ENCODE measurements around the gene TPRG1L. TPM values are rescaled to one million over a fixed set of nuclear protein-coding genes. Genes with fewer than 3 reads are reported as not detected.

The TPRG1L gene
- total RNA-seq, 2 experiments from 2014 or later: 6.7 to 7.2 TPM

DNA sequence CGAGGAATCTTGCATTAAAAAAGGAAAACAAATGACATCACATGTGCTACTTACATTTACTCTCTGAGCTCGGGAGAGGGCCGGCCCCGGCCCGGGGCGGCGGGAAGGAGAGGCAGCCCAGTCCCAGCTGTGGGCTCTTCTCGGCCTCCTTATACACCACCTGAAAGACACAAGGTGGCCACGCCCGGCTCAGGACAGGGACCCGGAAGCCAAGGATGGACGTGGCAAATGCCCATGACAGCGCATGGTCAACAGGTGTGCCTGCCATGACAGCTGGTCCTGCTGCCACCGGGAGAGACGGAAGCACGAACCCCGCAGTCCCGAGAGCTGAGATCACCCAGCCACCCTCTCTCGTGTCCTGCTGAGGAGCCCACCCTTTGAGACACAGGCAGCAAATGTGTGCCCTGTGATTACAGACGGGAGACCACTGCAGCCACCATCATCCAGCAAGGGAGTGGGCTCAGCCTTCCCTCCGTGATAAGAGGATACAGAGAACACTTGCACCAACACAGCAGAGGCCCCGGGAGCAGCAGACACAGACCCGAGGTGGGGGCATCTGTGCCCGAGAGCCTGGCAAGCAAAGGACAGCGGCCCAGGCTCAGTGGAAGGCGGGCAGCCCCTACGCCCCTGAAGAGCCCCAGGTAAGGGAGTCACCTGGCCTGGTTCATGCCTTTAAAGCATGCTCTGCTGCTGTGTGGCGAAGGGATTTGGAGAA, 8.7 kb downstream of the TPRG1L start:
- no peak for DNase-seq
- no peak for ATAC-seq
- H3K4me3 Mint-ChIP-seq: no peak overlapping the region
- CTCF ChIA-PET: no interaction called here
- intact Hi-C loops (cut with DNase I, micrococcal nuclease): no loop called here
- H3K27ac Mint-ChIP-seq: no peak overlapping the region
- no peaks in the 10 kb centered on the region for H3K4me1 Mint-ChIP-seq
- H3K27me3 Mint-ChIP-seq: no peaks in the 10 kb centered on the region
- POLR2A ChIA-PET: no interaction called here
- H3K36me3 Mint-ChIP-seq (ENCODE audit: low read depth): peaks cover 11% of the 10 kb centered on the region
- no peaks in the 10 kb centered on the region for H3K9me3 Mint-ChIP-seq (ENCODE audit: low read depth)

DNA sequence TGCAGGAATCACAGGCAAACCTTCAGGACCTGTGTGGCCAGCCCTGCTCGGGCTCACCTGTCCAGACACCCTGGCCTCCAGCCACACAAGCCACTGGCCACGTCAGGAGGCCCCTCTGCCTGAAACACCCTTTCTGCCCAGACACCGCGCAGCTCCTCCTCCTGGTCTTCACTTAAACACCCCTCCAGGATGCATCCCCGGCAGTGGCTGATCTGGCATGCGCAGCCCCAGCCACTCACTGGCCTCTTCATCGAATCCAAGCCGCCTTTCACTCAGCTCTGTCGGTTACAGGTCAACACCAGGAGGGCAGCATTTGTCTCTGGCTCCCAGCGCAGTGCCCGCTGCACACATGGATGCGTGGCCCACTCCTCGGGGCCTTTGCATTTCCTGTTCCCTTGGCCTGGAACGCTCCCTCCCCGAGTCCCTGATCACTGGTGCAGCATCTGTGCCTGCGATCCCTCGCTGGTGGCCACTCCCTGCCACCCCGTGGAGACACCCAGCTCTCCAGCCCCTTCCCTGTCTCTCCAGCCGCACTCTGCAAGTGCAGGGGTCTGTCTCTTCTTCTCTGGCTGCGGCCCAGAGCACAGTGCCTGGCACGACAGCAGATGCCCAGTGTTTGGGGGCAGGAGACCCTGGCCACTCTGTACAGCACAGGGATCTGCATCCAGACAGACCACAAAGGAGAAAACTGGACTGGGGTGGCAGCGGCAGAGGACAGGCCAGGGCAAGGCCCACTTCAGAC, 9.4 kb downstream of the TPRG1L start:
- Mint-ChIP-seq H3K9me3 (ENCODE audit: low read depth) (no peaks in the 10 kb centered on the region), H3K4me1 (no peaks in the 10 kb centered on the region), H3K36me3 (ENCODE audit: low read depth) (peaks cover 11% of the 10 kb centered on the region), H3K27ac (no peak overlapping the region), H3K4me3 (no peak overlapping the region), H3K27me3 (no peaks in the 10 kb centered on the region)
- ChIA-PET POLR2A (no interaction called here), CTCF (no interaction called here)
- intact Hi-C loops (cut with DNase I, micrococcal nuclease): no loop called here
- DNase-seq (no peak), ATAC-seq (no peak)

DNA sequence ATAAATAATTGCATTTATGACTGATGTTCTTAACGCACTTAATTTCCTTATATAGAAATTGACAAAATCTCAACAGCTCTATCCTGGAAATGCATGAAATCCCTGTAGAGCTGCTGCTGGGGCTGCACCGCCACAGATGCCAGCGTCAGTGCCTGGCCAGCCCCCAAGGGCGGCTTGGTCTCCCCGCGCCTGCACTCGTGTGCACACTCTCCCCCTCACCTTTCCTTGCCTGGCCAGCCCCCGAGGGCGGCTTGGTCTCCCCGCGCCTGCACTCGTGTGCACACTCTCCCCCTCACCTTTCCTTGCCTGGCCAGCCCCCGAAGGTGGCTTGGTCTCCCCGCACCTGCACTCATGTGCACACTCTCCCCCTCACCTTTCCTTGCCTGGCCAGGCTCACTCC, 11.3 kb downstream of the TPRG1L start:
- intact Hi-C loops (cut with DNase I, micrococcal nuclease): no loop called here
- H3K27me3 Mint-ChIP-seq: no peaks in the 10 kb centered on the region
- ATAC-seq (no peak), DNase-seq (no peak)
- H3K36me3 Mint-ChIP-seq (ENCODE audit: low read depth): peaks cover 11% of the 10 kb centered on the region
- ChIA-PET POLR2A (no interaction called here), CTCF (interaction anchor here (1.5 kb wide), 1 partner anchor 16 kb away, joined by 4 read pairs; no protein-coding TSS in a partner anchor)
- no peak overlapping the region for H3K4me3 Mint-ChIP-seq
- no peaks in the 10 kb centered on the region for H3K4me1 Mint-ChIP-seq
- H3K9me3 Mint-ChIP-seq (ENCODE audit: low read depth): no peaks in the 10 kb centered on the region
- H3K27ac Mint-ChIP-seq: no peak overlapping the region

DNA sequence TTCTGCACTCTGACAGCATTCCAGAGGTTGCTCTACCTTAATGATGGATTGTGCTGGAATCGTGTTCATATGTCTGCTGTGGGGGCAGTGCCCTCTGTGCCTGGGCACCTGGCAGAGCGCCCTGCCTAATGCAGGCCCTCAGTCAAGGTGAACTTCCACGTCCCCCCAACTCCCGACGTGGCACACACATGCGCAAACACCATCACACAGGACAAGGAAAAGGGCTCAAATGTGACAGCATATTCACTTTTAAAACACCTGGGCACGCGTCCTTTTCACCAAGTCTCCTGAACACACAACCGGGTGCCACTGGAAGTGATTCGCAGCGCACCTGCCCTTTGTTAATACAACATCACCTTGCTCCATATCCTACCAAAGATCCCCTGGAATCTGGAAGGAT, 11.7 kb downstream of the TPRG1L start:
- ATAC-seq (no peak), DNase-seq (no peak)
- Mint-ChIP-seq H3K36me3 (ENCODE audit: low read depth) (peaks cover 11% of the 10 kb centered on the region), H3K4me1 (no peaks in the 10 kb centered on the region), H3K9me3 (ENCODE audit: low read depth) (no peaks in the 10 kb centered on the region), H3K27me3 (no peaks in the 10 kb centered on the region), H3K27ac (no peak overlapping the region), H3K4me3 (no peak overlapping the region)
- intact Hi-C loops (cut with DNase I, micrococcal nuclease): no loop called here
- CTCF ChIA-PET: interaction anchor here (1.5 kb wide), 1 partner anchor 16 kb away, joined by 4 read pairs; no protein-coding TSS in a partner anchor
- POLR2A ChIA-PET: no interaction called here

DNA sequence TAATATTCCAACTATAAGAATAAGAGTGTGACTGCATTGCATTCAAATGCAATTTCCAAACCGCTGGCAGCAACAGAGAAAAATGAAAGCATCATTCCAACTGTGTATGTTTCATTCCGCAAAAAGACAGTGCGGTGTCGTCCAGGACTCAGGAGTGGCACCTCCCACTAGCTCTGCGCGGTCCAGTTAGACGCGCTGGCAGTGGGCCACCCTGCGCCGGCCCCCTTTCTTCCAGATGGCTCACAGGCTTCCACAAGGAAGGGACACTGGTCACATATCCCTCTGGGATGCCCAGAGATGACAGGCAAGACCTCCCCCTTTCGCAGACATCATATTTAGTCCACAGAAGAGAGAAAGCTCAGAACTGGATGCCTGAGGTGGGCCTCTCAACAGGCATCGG, 13.2 kb downstream of the TPRG1L start:
- intact Hi-C loops (cut with DNase I, micrococcal nuclease): no loop called here
- no peaks in the 10 kb centered on the region for H3K4me1 Mint-ChIP-seq
- ChIA-PET POLR2A (no interaction called here), CTCF (interaction anchor here (0.6 kb wide), 1 partner anchor 152 kb away, joined by 4 read pairs; no protein-coding TSS in a partner anchor)
- no peak overlapping the region for H3K4me3 Mint-ChIP-seq
- no peak for ATAC-seq
- H3K27me3 Mint-ChIP-seq: no peaks in the 10 kb centered on the region
- DNase-seq: no peak
- no peak overlapping the region for H3K27ac Mint-ChIP-seq
- H3K36me3 Mint-ChIP-seq (ENCODE audit: low read depth): peaks cover 17% of the 10 kb centered on the region
- H3K9me3 Mint-ChIP-seq (ENCODE audit: low read depth): no peaks in the 10 kb centered on the region

DNA sequence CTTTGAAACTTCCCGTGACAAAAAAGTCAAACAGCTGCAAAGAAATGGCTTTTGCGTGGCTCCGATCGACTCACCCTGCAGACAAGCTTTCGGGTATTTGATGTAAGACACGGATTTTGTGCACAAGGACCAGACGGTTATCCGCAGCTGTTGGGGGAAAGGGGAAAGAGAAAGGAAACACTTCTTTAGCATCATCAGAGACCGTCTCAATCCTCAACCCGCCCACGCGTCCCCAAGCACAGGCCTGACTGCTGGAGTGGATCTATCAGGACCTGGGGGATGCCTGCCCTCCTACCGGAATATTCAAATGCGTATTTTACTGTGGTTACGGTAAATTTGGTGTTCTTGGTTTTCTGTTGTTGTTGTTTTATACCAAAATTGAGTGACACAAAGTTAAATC, 13.9 kb downstream of the TPRG1L start:
- ChIA-PET POLR2A (no interaction called here), CTCF (interaction anchor here (0.7 kb wide), 1 partner anchor 51 kb away, joined by 4 read pairs; no protein-coding TSS in a partner anchor)
- intact Hi-C loops (cut with DNase I, micrococcal nuclease): no loop called here
- Mint-ChIP-seq H3K36me3 (ENCODE audit: low read depth) (peaks cover 18% of the 10 kb centered on the region), H3K27me3 (no peaks in the 10 kb centered on the region), H3K27ac (no peak overlapping the region), H3K4me3 (no peak overlapping the region), H3K9me3 (ENCODE audit: low read depth) (no peaks in the 10 kb centered on the region), H3K4me1 (no peaks in the 10 kb centered on the region)
- DNase-seq (no peak), ATAC-seq (no peak)

DNA sequence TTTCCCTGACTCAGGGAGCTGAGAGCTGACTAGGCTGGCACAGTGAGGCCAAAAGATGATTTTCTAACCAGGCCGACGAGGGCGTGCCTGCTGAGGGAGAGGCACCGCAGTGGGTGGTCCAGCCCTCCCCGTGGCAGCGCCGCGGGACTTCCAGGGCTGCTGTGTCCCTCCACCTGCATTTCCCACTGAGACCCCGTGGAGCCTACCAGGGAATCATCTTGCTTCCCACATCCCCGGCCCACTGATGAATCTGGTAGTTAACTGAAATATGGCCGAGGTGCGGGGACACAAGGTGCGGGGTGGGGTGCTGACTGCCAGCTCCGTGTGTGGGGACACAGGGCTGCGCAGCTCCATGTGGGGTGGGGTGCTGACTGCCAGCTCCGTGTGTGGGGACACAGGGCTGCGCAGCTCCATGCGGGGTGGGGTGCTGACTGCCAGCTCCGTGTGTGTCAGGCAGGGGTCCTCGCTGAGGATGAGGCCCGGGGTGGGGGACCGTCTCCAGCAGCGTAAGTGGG, 14.6 kb downstream of the TPRG1L start:
- ChIA-PET POLR2A (interaction anchor here (0.6 kb wide), 1 partner anchor 9 kb away, joined by 3 read pairs; no protein-coding TSS in a partner anchor), CTCF (interaction anchor here (0.7 to 1.0 kb wide), 2 partner anchors 9 to 50 kb away, joined by 3 to 4 read pairs; no protein-coding TSS in a partner anchor)
- no peak overlapping the region for H3K4me3 Mint-ChIP-seq
- DNase-seq (no peak), ATAC-seq (no peak)
- H3K27ac Mint-ChIP-seq: no peak overlapping the region
- H3K9me3 Mint-ChIP-seq (ENCODE audit: low read depth): no peaks in the 10 kb centered on the region
- H3K27me3 Mint-ChIP-seq: no peaks in the 10 kb centered on the region
- peaks cover 18% of the 10 kb centered on the region for H3K36me3 Mint-ChIP-seq (ENCODE audit: low read depth)
- intact Hi-C loops (cut with DNase I, micrococcal nuclease): no loop called here
- no peaks in the 10 kb centered on the region for H3K4me1 Mint-ChIP-seq

DNA sequence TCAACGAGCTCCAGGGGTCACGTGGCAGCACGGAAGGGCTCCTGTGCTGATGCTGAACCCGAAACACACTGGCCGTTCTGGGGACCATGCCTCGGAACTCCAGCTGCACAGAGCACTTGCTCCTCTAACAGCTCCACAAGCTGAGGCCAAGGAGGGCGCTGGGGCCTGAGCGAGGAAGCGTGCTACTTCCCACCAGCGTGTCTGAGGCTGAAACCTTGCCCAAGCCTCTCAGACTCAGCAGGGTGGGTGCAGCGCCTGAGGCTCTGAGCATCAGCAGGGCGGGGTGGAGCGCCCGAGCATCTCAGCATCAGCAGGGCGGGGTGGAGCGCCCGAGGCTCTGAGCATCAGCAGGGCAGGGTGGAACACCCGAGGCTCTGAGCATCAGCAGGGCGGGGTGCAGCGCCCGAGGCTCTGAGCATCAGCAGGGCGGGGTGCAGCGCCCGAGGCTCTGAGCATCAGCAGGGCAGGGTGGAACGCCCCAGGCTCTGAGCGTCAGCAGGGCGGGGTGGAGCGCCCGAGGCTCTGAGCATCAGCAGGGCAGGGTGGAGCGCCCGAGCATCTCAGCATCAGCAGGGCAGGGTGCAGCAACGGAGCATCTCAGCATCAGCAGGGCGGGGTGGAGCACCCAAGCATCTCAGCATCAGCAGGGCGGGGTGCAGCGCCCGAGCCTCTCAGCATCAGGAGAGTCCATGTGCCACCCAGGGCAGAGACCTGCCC, 15.5 kb downstream of the TPRG1L start:
- ChIA-PET POLR2A (no interaction called here), CTCF (interaction anchor here (1.0 kb wide), 1 partner anchor 8 kb away, joined by 3 read pairs; no protein-coding TSS in a partner anchor)
- peaks cover 21% of the 10 kb centered on the region for H3K36me3 Mint-ChIP-seq (ENCODE audit: low read depth)
- no peak overlapping the region for H3K27ac Mint-ChIP-seq
- H3K9me3 Mint-ChIP-seq (ENCODE audit: low read depth): no peaks in the 10 kb centered on the region
- no peak for DNase-seq
- intact Hi-C loops (cut with DNase I, micrococcal nuclease): no loop called here
- H3K27me3 Mint-ChIP-seq: no peaks in the 10 kb centered on the region
- no peaks in the 10 kb centered on the region for H3K4me1 Mint-ChIP-seq
- ATAC-seq: no peak
- no peak overlapping the region for H3K4me3 Mint-ChIP-seq

DNA sequence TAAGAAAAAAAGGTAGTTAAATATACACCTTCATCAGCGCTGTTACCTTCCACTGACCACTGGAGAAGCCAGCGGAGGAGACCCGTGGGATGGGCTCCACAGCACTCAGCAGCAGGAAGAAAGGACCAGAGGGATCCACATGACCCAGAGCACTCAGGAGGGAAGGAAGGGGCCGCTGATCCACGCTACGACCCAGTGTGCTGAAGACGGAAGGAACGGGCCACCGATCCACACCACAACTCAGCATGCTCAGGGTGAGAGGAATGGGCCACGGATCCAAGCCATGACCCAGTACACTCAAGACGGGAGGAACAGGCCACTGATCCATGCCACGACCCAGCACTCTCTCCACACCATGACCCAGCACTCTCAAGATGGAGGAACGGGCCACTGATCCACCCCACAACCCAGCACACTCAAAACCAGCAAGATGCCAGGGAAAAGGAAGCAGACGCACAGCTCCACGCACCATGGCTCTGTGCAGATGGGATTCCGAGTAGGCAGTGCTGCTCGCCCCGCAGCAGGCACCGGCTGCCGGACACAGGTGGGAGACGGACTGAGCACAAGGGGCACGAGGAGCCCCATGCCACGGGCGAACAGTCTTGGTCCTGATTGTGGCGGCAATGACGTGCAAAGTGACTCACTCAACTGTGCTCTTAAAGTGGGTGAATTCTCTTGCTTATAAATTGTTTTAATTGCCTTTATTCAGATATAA, 16.4 kb downstream of the TPRG1L start:
- POLR2A ChIA-PET: no interaction called here
- Mint-ChIP-seq H3K4me1 (no peaks in the 10 kb centered on the region), H3K4me3 (no peak overlapping the region), H3K27me3 (no peaks in the 10 kb centered on the region), H3K27ac (no peak overlapping the region), H3K36me3 (ENCODE audit: low read depth) (peaks cover 23% of the 10 kb centered on the region), H3K9me3 (ENCODE audit: low read depth) (no peaks in the 10 kb centered on the region)
- intact Hi-C loops (cut with DNase I, micrococcal nuclease): no loop called here
- no peak for ATAC-seq
- CTCF ChIA-PET: interaction anchor here (1.4 kb wide), 1 partner anchor 23 kb away, joined by 3 read pairs; no protein-coding TSS in a partner anchor
- no peak for DNase-seq

DNA sequence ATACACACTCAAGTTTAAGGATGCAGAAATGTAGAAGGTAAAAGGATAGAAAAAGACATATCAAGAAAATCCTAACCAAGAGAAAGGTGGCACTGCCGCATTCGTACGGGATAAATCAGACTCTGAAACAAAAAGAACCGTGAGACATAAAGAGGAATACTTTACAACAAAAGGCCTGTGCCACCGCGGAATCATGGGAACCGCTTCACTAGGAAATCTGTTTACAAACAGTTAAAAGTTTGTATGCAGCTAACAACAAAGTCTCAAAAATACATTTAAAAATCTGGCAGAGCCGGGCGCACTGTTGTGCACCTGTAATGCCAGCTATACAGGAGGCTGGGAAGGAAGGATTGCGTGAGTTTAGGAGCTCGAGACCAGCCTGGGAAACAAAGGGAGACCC, 17.0 kb downstream of the TPRG1L start:
- Mint-ChIP-seq H3K9me3 (ENCODE audit: low read depth) (no peaks in the 10 kb centered on the region), H3K27me3 (no peaks in the 10 kb centered on the region), H3K27ac (no peak overlapping the region), H3K4me1 (no peaks in the 10 kb centered on the region), H3K4me3 (no peak overlapping the region), H3K36me3 (ENCODE audit: low read depth) (peaks cover 21% of the 10 kb centered on the region)
- intact Hi-C loops (cut with DNase I, micrococcal nuclease): no loop called here
- no peak for ATAC-seq
- CTCF ChIA-PET: interaction anchor here (1.4 kb wide), 1 partner anchor 23 kb away, joined by 3 read pairs; no protein-coding TSS in a partner anchor
- POLR2A ChIA-PET: no interaction called here
- DNase-seq: no peak

Measured in activated CD4-positive, alpha-beta T cell treated with anti-CD3 and anti-CD28 coated beads for 36 hours (primary cell).